H1 (cell line): ENCODE results near the gene UNC13D. TPM values are rescaled to one million over a fixed set of nuclear protein-coding genes. Genes with fewer than 3 reads are reported as not detected.

ENCODE experiments used
- BACH1 ChIP-seq: IDR thresholded peaks from 2 replicates; pipeline ENCODE4 v1.6.1; 2012; ENCODE audit warnings: low read length, improper control_type of control experiment
- BRCA1 ChIP-seq: IDR thresholded peaks from 2 replicates; pipeline ENCODE4 v1.6.1; 2012; ENCODE audit warnings: low read depth, low read length, improper control_type of control experiment
- CHD7 ChIP-seq: fragments of 300-600 bp; sonication (generic); IDR thresholded peaks from 2 replicates; pipeline ENCODE4 v1.7.1; 2012; ENCODE audit warnings: low read length, moderate library complexity, mild to moderate bottlenecking, inconsistent platforms; ENCODE audit not compliant: insufficient replicate concordance
- CTCF ChIP-seq, 3 experiments: IDR thresholded peaks; 1 replicate in 2 of 3; 2 replicates in 1 of 3; pipeline versions ENCODE4 v1.5.1 to v1.6.1; 2011; ENCODE audit warnings: low read length in 3 of 3, mild to moderate bottlenecking in 3 of 3, inconsistent platforms in 2 of 3, low read depth in 1 of 3, moderate library complexity in 1 of 3; ENCODE audit not compliant: insufficient read depth in 1 of 3; ENCODE audit errors: control extremely low read depth in 1 of 3
- NANOG ChIP-seq: IDR thresholded peaks from 2 replicates; pipeline ENCODE4 v1.6.1; 2011; ENCODE audit warnings: low read length, low read depth, mild to moderate bottlenecking, inconsistent platforms; ENCODE audit not compliant: insufficient read depth, poor library complexity, severe bottlenecking
- NRF1 ChIP-seq: IDR thresholded peaks from 2 replicates; pipeline ENCODE4 v1.6.1; 2011; ENCODE audit warnings: mild to moderate bottlenecking, low read depth, low read length, improper control_type of control experiment
- RAD21 ChIP-seq, 2 experiments: IDR thresholded peaks in 1 of 2; conservative IDR thresholded peaks in 1 of 2; 2 replicates each; pipeline ENCODE4 v1.6.1; 2011; ENCODE audit warnings: low read depth in 2 of 2, low read length in 2 of 2, improper control_type of control experiment in 1 of 2, inconsistent platforms in 1 of 2, mild to moderate bottlenecking in 1 of 2, moderate library complexity in 1 of 2
- RXRA ChIP-seq: IDR thresholded peaks from 2 replicates; pipeline ENCODE4 v1.6.1; 2011; ENCODE audit warnings: low read depth, mild to moderate bottlenecking, low read length, moderate library complexity; ENCODE audit not compliant: insufficient read depth
- polyA plus RNA-seq, 7 experiments: library from polyadenylated mRNA; depleted of rRNA in 3 of 7; stranded (reverse) in 5 of 7; unstranded in 2 of 7; fragments of >200 nt in 5 of 7; fragments of 200-250 nt in 2 of 7; gene quantifications; 1 replicate in 5 of 7; 2 replicates in 1 of 7; 4 replicates in 1 of 7; pipeline versions ENCODE4 v1.2.1 to v1.2.3, GENCODE V29; 2011 to 2013; ENCODE audit warnings: missing spikeins in 2 of 7, mixed read lengths in 2 of 7
- total RNA-seq: library from RNA; stranded (reverse); fragmentation: NEBNext Ultra II Directional; extraction: Animal tissue kit (Norgen Biotek cat#: 25700); gene quantifications from 2 replicates; pipeline ENCODE4 v1.2.1, GENCODE V29; 2021

UNC13D gene
- total and polyA plus RNA-seq, 2 of the 8 experiments (the other 6 are each of a cell fraction or from before 2014, with no cell fraction given) = 3.6 to 8.4 TPM

DNA sequence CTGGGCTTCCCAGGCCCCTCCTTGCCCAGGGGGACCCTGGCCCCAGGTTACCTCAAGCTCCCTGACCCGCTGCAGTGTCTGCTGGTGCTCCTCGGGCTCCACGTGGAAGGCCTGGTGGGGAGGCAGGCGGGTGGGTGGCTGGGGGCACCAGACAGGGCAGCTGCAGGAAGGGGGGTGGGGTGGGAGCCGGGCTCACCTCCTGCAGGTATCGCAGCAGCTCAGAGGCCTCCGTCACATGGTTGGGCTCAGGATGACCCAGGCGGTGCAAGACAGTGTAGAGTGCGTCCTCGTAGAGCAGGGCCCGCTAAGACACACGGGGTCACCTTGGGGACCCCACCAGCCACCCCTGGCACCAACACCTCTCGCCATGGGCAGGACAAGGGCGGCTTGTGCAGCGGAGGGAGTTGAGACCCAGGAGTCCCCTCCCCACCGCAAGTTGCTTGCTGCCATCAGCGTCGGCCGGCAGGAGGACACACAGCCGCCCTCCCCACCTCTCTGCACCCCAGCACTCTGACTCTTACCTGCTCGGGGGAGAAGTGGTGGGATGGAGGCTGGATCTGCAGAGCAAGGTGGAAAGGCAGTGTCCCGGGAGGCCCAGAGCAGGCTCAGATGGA, 1.1 kb downstream of the UNC13D start (continued):
- TF ChIP-seq BRCA1 = no peak
- no peak for TF ChIP-seq NRF1
- no peak for TF ChIP-seq CHD7
- no peak for TF ChIP-seq RAD21 (IDR thresholded peaks at IDR 0.05 in 1 of 2, conservative IDR thresholded peaks at IDR 0.05 in 1 of 2; ENCODE audit: low read depth in 2 of 2, low read length in 2 of 2)
- TF ChIP-seq CTCF (IDR thresholded peaks at IDR 0.05; ENCODE audit: control extremely low read depth in 1 of 3, insufficient read depth in 1 of 3, low read depth in 1 of 3, low read length in 3 of 3) = no peak
- no peak for TF ChIP-seq BACH1
- TF ChIP-seq NANOG = no peak
- no peak for TF ChIP-seq RXRA
